Measurements from ENCODE around the gene PACRG.

PACRG gene

DNA sequence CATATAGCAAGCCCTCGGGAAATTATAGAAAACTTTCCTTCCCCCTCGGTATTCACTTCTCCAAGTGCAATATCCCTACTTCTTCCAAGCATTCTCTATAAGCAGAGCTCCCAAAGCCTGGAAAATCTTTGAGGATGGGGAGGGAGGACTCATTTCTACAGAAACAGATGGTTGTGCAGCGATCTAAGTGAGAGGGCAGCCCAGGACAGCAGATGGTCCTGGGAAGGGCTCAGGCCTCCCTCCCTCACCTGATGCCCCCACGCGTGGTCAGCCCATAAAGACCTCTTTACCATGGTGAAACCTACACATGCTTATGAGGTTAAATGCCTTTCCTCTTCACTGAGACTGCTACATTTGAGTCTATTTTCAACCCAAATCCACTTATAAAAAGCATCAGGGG is 367.1 kb downstream of the PACRG start:
- Histone ChIP-seq H3K4me2 (no peak overlapping the region), H3K27ac (no peak overlapping the region), H2AFZ (ENCODE audit: low read depth) (no peak overlapping the region), H4K20me1 (ENCODE audit: insufficient read depth) (no peaks in the 10 kb centered on the region), H3K9ac (no peak overlapping the region), H3K4me1 (ENCODE audit: low read depth, poor library complexity, severe bottlenecking) (no peaks in the 10 kb centered on the region), H3K4me3 (IDR thresholded peaks at IDR 0.05; ENCODE audit: insufficient read depth, low read depth, low read length) (no peak overlapping the region), H3K36me3 (ENCODE audit: insufficient read depth) (no peaks in the 10 kb centered on the region), H3K79me2 (ENCODE audit: insufficient read depth, low read depth) (no peaks in the 10 kb centered on the region), H3K27me3 (ENCODE audit: insufficient read depth, low read depth) (no peaks in the 10 kb centered on the region)
- TF ChIP-seq, protein P1, sequence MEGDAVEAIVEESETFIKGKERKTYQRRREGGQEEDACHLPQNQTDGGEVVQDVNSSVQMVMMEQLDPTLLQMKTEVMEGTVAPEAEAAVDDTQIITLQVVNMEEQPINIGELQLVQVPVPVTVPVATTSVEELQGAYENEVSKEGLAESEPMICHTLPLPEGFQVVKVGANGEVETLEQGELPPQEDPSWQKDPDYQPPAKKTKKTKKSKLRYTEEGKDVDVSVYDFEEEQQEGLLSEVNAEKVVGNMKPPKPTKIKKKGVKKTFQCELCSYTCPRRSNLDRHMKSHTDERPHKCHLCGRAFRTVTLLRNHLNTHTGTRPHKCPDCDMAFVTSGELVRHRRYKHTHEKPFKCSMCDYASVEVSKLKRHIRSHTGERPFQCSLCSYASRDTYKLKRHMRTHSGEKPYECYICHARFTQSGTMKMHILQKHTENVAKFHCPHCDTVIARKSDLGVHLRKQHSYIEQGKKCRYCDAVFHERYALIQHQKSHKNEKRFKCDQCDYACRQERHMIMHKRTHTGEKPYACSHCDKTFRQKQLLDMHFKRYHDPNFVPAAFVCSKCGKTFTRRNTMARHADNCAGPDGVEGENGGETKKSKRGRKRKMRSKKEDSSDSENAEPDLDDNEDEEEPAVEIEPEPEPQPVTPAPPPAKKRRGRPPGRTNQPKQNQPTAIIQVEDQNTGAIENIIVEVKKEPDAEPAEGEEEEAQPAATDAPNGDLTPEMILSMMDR (conservative IDR thresholded peaks at IDR 0.05; ENCODE audit: low read depth, low read length), result no peak

DNA sequence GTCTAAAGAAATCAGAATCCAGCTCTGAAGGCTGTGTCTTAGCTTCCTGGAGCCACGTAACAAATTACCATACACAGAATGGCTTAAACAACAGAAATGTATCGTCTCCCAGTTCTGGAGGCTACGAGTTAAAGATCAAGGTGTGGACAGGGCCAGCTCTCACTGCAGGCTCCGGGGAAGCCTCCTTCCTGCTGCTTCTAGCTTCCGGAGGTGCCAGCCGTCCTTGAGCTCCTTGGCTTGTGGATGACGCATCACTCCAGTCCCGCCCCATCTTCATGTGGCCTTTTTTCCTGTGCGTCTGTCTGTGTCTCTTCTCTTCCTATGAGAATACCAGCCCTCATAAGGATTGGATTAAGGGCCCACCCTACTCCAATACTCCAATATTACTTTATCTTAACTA is 367.6 kb downstream of the PACRG start:
- H3K4me2 ChIP-seq, result no peak overlapping the region
- TF ChIP-seq, protein P1 (conservative IDR thresholded peaks at IDR 0.05; ENCODE audit: low read depth, low read length), result no peak
- H2AFZ ChIP-seq (ENCODE audit: low read depth), result no peak overlapping the region
- no peaks in the 10 kb centered on the region for H3K4me1 ChIP-seq (ENCODE audit: low read depth, poor library complexity, severe bottlenecking)
- H3K79me2 ChIP-seq (ENCODE audit: insufficient read depth, low read depth), result no peaks in the 10 kb centered on the region
- no peak overlapping the region for H3K27ac ChIP-seq
- no peaks in the 10 kb centered on the region for H3K27me3 ChIP-seq (ENCODE audit: insufficient read depth, low read depth)
- H3K4me3 ChIP-seq (IDR thresholded peaks at IDR 0.05; ENCODE audit: insufficient read depth, low read depth, low read length), result no peak overlapping the region
- H4K20me1 ChIP-seq (ENCODE audit: insufficient read depth), result no peaks in the 10 kb centered on the region
- no peaks in the 10 kb centered on the region for H3K36me3 ChIP-seq (ENCODE audit: insufficient read depth)
- H3K9ac ChIP-seq, result no peak overlapping the region

DNA sequence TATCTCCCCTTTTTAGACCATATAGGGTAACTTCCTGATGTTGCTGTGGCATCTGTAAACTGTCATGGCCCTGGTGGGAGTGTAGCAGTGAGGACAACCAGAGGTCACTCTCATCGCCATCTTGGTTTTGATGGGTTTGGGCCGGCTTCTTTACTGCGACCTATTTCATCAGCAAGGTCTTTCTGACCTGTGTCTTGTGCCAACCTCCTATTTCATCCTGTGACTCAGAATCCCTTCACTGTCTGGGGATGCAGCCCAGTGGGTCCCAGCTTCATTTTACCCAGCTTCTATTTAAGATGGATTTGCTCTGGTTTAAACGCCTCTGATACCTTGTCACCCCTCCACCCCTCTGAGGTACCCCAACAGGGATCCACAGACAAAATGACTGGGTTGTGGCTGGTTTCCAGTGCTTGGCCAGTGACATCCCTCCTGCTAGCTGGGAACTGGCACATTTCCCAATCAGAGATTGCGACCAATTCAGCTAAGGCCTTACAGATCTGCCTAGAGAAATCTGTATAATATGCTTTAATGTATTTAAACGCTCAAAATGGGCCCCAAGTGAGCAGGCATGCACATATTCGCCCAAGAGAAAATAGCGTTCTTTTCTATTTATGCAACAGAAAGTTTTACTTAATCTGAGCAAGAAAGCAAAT is 371.2 kb downstream of the PACRG start:
- Histone ChIP-seq H3K4me2 (no peak overlapping the region), H4K20me1 (ENCODE audit: insufficient read depth) (no peaks in the 10 kb centered on the region), H3K9ac (no peak overlapping the region), H3K4me1 (ENCODE audit: low read depth, poor library complexity, severe bottlenecking) (no peaks in the 10 kb centered on the region), H3K79me2 (ENCODE audit: insufficient read depth, low read depth) (no peaks in the 10 kb centered on the region), H3K27ac (no peak overlapping the region), H3K36me3 (ENCODE audit: insufficient read depth) (no peaks in the 10 kb centered on the region), H3K4me3 (IDR thresholded peaks at IDR 0.05; ENCODE audit: insufficient read depth, low read depth, low read length) (no peak overlapping the region), H2AFZ (ENCODE audit: low read depth) (no peak overlapping the region), H3K27me3 (ENCODE audit: insufficient read depth, low read depth) (no peaks in the 10 kb centered on the region)
- TF ChIP-seq, protein P1 (conservative IDR thresholded peaks at IDR 0.05; ENCODE audit: low read depth, low read length), result no peak

DNA sequence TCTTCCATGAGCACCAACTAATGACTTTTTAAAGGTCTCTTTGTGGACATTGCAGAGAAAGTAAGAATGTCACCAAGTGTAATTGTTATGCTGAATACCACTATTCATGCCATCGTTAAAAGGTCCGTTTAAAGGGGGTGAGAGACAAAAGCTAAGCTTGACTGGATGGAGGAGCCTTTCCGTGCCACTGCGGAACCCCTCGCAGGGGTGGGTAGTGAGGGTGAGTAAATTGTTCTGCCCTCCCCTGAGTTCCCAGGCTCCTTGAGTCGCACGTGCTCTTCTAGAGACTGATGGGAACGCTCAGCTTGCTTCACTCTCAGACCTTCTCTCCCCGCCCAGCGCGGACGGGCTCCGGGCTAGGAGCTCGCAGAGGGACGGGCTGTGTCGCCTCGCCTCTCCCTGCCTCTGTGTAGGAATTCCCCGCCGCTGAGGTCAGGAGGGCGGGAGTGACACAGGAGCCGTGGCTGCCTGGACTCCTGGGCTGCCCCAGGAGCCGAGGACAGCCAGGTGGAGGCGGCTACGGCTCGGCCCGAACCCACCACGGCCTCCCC is 371.9 kb downstream of the PACRG start:
- H3K4me3 ChIP-seq (IDR thresholded peaks at IDR 0.05; ENCODE audit: insufficient read depth, low read depth, low read length), result no peak overlapping the region
- no peaks in the 10 kb centered on the region for H3K27me3 ChIP-seq (ENCODE audit: insufficient read depth, low read depth)
- TF ChIP-seq, protein P1 (conservative IDR thresholded peaks at IDR 0.05; ENCODE audit: low read depth, low read length), result no peak
- H3K9ac ChIP-seq, result no peak overlapping the region
- no peak overlapping the region for H3K27ac ChIP-seq
- no peaks in the 10 kb centered on the region for H4K20me1 ChIP-seq (ENCODE audit: insufficient read depth)
- no peaks in the 10 kb centered on the region for H3K79me2 ChIP-seq (ENCODE audit: insufficient read depth, low read depth)
- no peak overlapping the region for H3K4me2 ChIP-seq
- H3K4me1 ChIP-seq (ENCODE audit: low read depth, poor library complexity, severe bottlenecking), result no peaks in the 10 kb centered on the region
- H2AFZ ChIP-seq (ENCODE audit: low read depth), result no peak overlapping the region
- no peaks in the 10 kb centered on the region for H3K36me3 ChIP-seq (ENCODE audit: insufficient read depth)
